MM.1S (cell line): Measurements from ENCODE around the gene GFAP.
A peak's percentile ranks its signal among the peaks of the same experiment; 100 is the strongest.

ENCODE experiments used
- DNase-seq: peaks from one replicate; pipeline ENCODE4 v3.0.0-alpha.2; 2015
- H2AFZ ChIP-seq: fragments of 300-600 bp; sonication (generic); 2 replicates; pipeline ENCODE4 v1.6.0; 2016; ENCODE audit warnings: antibody characterized with exemption, low read length
- H3F3A ChIP-seq: fragments of 300-600 bp; sonication (generic); 2 replicates; pipeline ENCODE4 v1.6.1; 2016; ENCODE audit warnings: mild to moderate bottlenecking, antibody characterized with exemption, low read length, moderate library complexity, mixed read lengths; ENCODE audit not compliant: insufficient read depth
- H3K27ac ChIP-seq: fragments of 300-600 bp; sonication (generic); 2 replicates; pipeline ENCODE4 v1.5.1; 2016; ENCODE audit warnings: mild to moderate bottlenecking, low read length
- H3K27me3 ChIP-seq: fragments of 300-600 bp; sonication (generic); replicated peaks from 2 replicates; pipeline ENCODE4 v1.6.0; 2016; ENCODE audit warnings: low read length; ENCODE audit not compliant: insufficient read depth
- H3K36me3 ChIP-seq: fragments of 300-600 bp; sonication (generic); replicated peaks from 2 replicates; pipeline ENCODE4 v1.6.1; 2016; ENCODE audit warnings: mild to moderate bottlenecking, low read length, mixed read lengths; ENCODE audit not compliant: insufficient read depth
- H3K4me1 ChIP-seq: fragments of 300-600 bp; sonication (generic); 2 replicates; pipeline ENCODE4 v1.6.1; 2016; ENCODE audit warnings: low read length, mixed read lengths
- H3K4me2 ChIP-seq: fragments of 300-600 bp; sonication (generic); 2 replicates; pipeline ENCODE4 v1.6.0; 2016; ENCODE audit warnings: low read depth, low read length
- H3K4me3 ChIP-seq: fragments of 300-600 bp; sonication (generic); 2 replicates; pipeline ENCODE4 v1.5.1; 2016; ENCODE audit warnings: low read length, mixed read lengths
- H3K79me2 ChIP-seq: fragments of 300-600 bp; sonication (generic); 2 replicates; pipeline ENCODE4 v1.6.1; 2016; ENCODE audit warnings: mixed run types, low read length, mixed read lengths
- H3K9ac ChIP-seq: fragments of 300-600 bp; sonication (generic); 2 replicates; pipeline ENCODE4 v1.6.1; 2016; ENCODE audit warnings: low read length, mixed read lengths
- H3K9me2 ChIP-seq: fragments of 300-600 bp; sonication (generic); replicated peaks from 2 replicates; pipeline ENCODE4 v1.6.1; 2016; ENCODE audit warnings: mild to moderate bottlenecking, low read length, mixed read lengths; ENCODE audit not compliant: insufficient read depth
- H3K9me3 ChIP-seq: fragments of 300-600 bp; sonication (generic); replicated peaks from 2 replicates; pipeline ENCODE4 v1.6.1; 2016; ENCODE audit warnings: mild to moderate bottlenecking, low read length, mixed read lengths; ENCODE audit not compliant: insufficient read depth
- H4K20me1 ChIP-seq: fragments of 300-600 bp; sonication (generic); 2 replicates; pipeline ENCODE4 v1.6.1; 2016; ENCODE audit warnings: mild to moderate bottlenecking, low read length, moderate library complexity, mixed read lengths; ENCODE audit not compliant: insufficient read depth
- CTCF ChIP-seq: fragments of 300-600 bp; sonication (generic); IDR thresholded peaks from 2 replicates; pipeline ENCODE4 v1.5.1; 2016; ENCODE audit warnings: antibody characterized with exemption, low read length, mixed read lengths
- EZH2 ChIP-seq: fragments of 300-600 bp; sonication (generic); optimal IDR thresholded peaks from 2 replicates; pipeline ENCODE3; 2017; ENCODE audit warnings: low read depth, mild to moderate bottlenecking, antibody characterized with exemption, low read length, mixed read lengths
- EZH2phosphoT487 ChIP-seq: fragments of 300-600 bp; sonication (generic); IDR thresholded peaks from 2 replicates; pipeline ENCODE4 v1.6.1; 2018; ENCODE audit warnings: antibody characterized with exemption, low read length

GFAP gene

GRCh38 chr17:44900894-44901293 is 14.4 kb downstream of the GFAP start:
- H3K27me3 ChIP-seq, result peaks cover 53% of the 10 kb centered on the region
- H3K9ac ChIP-seq, result no peak overlapping the region
- H3K4me3 ChIP-seq, result no peak overlapping the region
- TF ChIP-seq EZH2phosphoT487 (no peak), CTCF (no peak)
- no peak overlapping the region for H3K4me2 ChIP-seq
- no peaks in the 10 kb centered on the region for H4K20me1 ChIP-seq
- H3K4me1 ChIP-seq, result no peaks in the 10 kb centered on the region
- H3F3A ChIP-seq, result 0 out of 2 replicates have a peak, but pooled peaks cover 8% of the 10 kb centered on the region
- no peaks in the 10 kb centered on the region for H3K9me2 ChIP-seq
- no peaks in the 10 kb centered on the region for H3K36me3 ChIP-seq
- peaks cover 32% of the 10 kb centered on the region for H3K79me2 ChIP-seq
- no peaks in the 10 kb centered on the region for H3K9me3 ChIP-seq
- no peak overlapping the region for H3K27ac ChIP-seq
- no peak overlapping the region for H2AFZ ChIP-seq
- no peak for DNase-seq

GRCh38 chr17:44899074-44899782 is 16.1 kb downstream of the GFAP start, which contains the start of gene EFTUD2:
Gene EFTUD2, minus strand, starts transcription at chr17:44899445. Its CDS starts 4,924 bp downstream, at chr17:44894521.
- peak within 1 kb of the TSS; percentile 90 for H3K9ac ChIP-seq
- peak within 1 kb of the TSS; percentile 84 for H2AFZ ChIP-seq
- peaks cover 49% of the 10 kb centered on the region for H3K79me2 ChIP-seq
- H3K4me2 ChIP-seq, result peak within 1 kb of the TSS; percentile 98
- H3F3A ChIP-seq, result 0 out of 2 replicates have a peak, but pooled peaks cover 8% of the 10 kb centered on the region
- no peak for TF ChIP-seq CTCF
- no peak for TF ChIP-seq EZH2
- TF ChIP-seq EZH2phosphoT487, result no peak
- H3K4me3 ChIP-seq, result peak within 1 kb of the TSS; percentile 93
- peak within 1 kb of the TSS; percentile 80 for H3K27ac ChIP-seq
- H3K9me2 ChIP-seq, result no peaks in the 10 kb centered on the region
- peak; percentile 91 for DNase-seq
- H4K20me1 ChIP-seq, result no peaks in the 10 kb centered on the region
- no peaks in the 10 kb centered on the region for H3K36me3 ChIP-seq
- no peaks in the 10 kb centered on the region for H3K9me3 ChIP-seq
- no peaks in the 10 kb centered on the region for H3K4me1 ChIP-seq
- H3K27me3 ChIP-seq, result peaks cover 43% of the 10 kb centered on the region

GRCh38 chr17:44898768-44899073 is 16.6 kb downstream of the GFAP start:
- Histone ChIP-seq H3K4me2 (peak overlapping the region; percentile 98), H2AFZ (peak overlapping the region; percentile 84), H4K20me1 (no peaks in the 10 kb centered on the region), H3K9me3 (no peaks in the 10 kb centered on the region), H3K36me3 (no peaks in the 10 kb centered on the region), H3F3A (0 out of 2 replicates have a peak, but pooled peaks cover 8% of the 10 kb centered on the region), H3K27me3 (peaks cover 37% of the 10 kb centered on the region), H3K79me2 (peaks cover 51% of the 10 kb centered on the region), H3K4me3 (peak overlapping the region; percentile 93), H3K4me1 (no peaks in the 10 kb centered on the region), H3K9me2 (no peaks in the 10 kb centered on the region), H3K27ac (peak overlapping the region; percentile 80), H3K9ac (peak overlapping the region; percentile 90)
- TF ChIP-seq EZH2phosphoT487 (no peak), EZH2 (no peak), CTCF (no peak)
- DNase-seq, result no peak
